PC-9 (cell line): ENCODE results near the gene SSBP2. TPM values are rescaled to one million over a fixed set of nuclear protein-coding genes. Genes with fewer than 3 reads are reported as not detected.
A peak's percentile ranks its signal among the peaks of the same experiment; 100 is the strongest.

Experiments
- BruUV-seq: library from RNA; stranded (reverse); fragments of 400-500 nt; replicated peaks from 2 replicates; lab custom pipeline; 2021; lab: Mats Ljungman, UMichigan
- CTCF ChIA-PET: fragments of 300-600 bp; sonication (Branson Sonifier 250); formaldehyde crosslinking; loops from one replicate; lab custom pipeline; 2022; ENCODE audit warnings: antibody characterized with exemption; lab: Charles Lee
- POLR2A ChIA-PET: fragments of 300-600 bp; sonication (Branson Sonifier 250); formaldehyde crosslinking; loops from one replicate; lab custom pipeline; 2022; ENCODE audit warnings: antibody characterized with exemption; ENCODE audit not compliant: unreplicated experiment; lab: Charles Lee
- DNase-seq, 2 experiments: peaks; one replicate each; pipeline versions ENCODE4 v3.0.0 to v3.0.0-alpha.2; 2015 to 2022; ENCODE audit warnings: mixed read lengths in 1 of 2
- H2AFZ ChIP-seq: fragments of 200-600 bp; sonication (generic); 2 replicates; pipeline ENCODE4 v1.8.1; 2017; ENCODE audit warnings: antibody characterized with exemption
- H3F3A ChIP-seq: fragments of 200-600 bp; sonication (generic); 2 replicates; pipeline ENCODE4 v1.8.1; 2017; ENCODE audit warnings: antibody characterized with exemption, mild to moderate bottlenecking, low read depth; ENCODE audit not compliant: insufficient read depth
- H3K27ac ChIP-seq: fragments of 200-600 bp; sonication (generic); 2 replicates; pipeline ENCODE4 v1.6.1; 2016; ENCODE audit warnings: mixed run types
- H3K27me3 ChIP-seq: fragments of 200-600 bp; sonication (generic); 2 replicates; pipeline ENCODE4 v1.6.1; 2016; ENCODE audit warnings: low read depth, mixed run types; ENCODE audit not compliant: insufficient read depth
- H3K36me3 ChIP-seq: fragments of 200-600 bp; sonication (generic); 2 replicates; pipeline ENCODE4 v1.6.1; 2016; ENCODE audit warnings: low read depth, mixed run types
- H3K4me1 ChIP-seq: fragments of 200-600 bp; sonication (generic); replicated peaks from 2 replicates; pipeline ENCODE4 v1.6.1; 2016; ENCODE audit warnings: mixed run types; ENCODE audit not compliant: insufficient read depth
- H3K4me2 ChIP-seq: fragments of 200-600 bp; sonication (generic); 2 replicates; pipeline ENCODE4 v1.6.1; 2017; ENCODE audit warnings: mixed run types
- H3K4me3 ChIP-seq: fragments of 200-600 bp; sonication (generic); 2 replicates; pipeline ENCODE4 v1.6.1; 2016; ENCODE audit warnings: mixed run types
- H3K79me2 ChIP-seq: fragments of 200-600 bp; sonication (generic); 2 replicates; pipeline ENCODE4 v1.6.1; 2017; ENCODE audit warnings: low read depth, mixed run types
- H3K9me2 ChIP-seq: fragments of 200-600 bp; sonication (generic); 2 replicates; pipeline ENCODE4 v1.8.1; 2017; ENCODE audit warnings: mild to moderate bottlenecking; ENCODE audit not compliant: insufficient read depth
- H3K9me3 ChIP-seq: fragments of 200-600 bp; sonication (generic); 2 replicates; pipeline ENCODE4 v1.8.1; 2016; ENCODE audit warnings: low read depth; ENCODE audit not compliant: insufficient read depth
- H4K20me1 ChIP-seq: fragments of 200-600 bp; sonication (generic); 2 replicates; pipeline ENCODE4 v1.8.1; 2017; ENCODE audit not compliant: insufficient read depth
- EZH2 ChIP-seq: fragments of 200-600 bp; sonication (generic); IDR thresholded peaks from 2 replicates; pipeline ENCODE4 v1.8.0; 2017; ENCODE audit warnings: antibody characterized with exemption, low read depth
- intact Hi-C: fragments of 100-400 bp; cut with micrococcal nuclease; formaldehyde crosslinking; loops from one replicate; pipeline ENCODE4 v1.10.0; 2022; ENCODE audit not compliant: unreplicated experiment
- total RNA-seq: library from RNA; stranded (reverse); gene quantifications from 2 replicates; pipeline ENCODE4 v1.2.3, GENCODE V29; 2021
- TF ChIP-seq, protein P1 (sequence below): fragments of 200-600 bp; sonication (generic); conservative IDR thresholded peaks from 2 replicates; pipeline ENCODE4 v1.6.1; 2017; ENCODE audit warnings: mixed run types, antibody characterized with exemption, mild to moderate bottlenecking, moderate library complexity

Gene SSBP2
- total RNA-seq, 1 experiment from 2014 or later: 6.4 TPM

DNA sequence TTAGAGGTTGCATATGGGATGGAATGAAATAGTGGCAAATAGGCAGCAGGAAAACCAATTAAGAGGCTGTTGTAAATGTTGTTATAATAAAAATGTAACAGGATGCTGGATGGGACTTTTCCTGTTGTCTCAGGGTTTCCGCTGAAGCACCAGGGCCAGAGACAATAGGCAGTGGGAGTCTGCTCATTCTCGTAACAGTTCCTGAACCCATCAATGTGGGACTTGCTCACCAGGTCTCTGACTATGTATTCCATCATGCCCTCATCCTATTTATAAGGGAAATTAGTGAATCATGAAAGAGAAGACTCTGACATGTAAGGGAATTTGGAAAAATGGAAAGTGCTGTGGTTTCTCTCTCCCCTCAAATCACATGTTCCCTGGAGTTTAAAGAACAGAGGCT, 23.5 kb upstream of the SSBP2 start:
- CTCF ChIA-PET: no interaction called here
- POLR2A ChIA-PET: no interaction called here

DNA sequence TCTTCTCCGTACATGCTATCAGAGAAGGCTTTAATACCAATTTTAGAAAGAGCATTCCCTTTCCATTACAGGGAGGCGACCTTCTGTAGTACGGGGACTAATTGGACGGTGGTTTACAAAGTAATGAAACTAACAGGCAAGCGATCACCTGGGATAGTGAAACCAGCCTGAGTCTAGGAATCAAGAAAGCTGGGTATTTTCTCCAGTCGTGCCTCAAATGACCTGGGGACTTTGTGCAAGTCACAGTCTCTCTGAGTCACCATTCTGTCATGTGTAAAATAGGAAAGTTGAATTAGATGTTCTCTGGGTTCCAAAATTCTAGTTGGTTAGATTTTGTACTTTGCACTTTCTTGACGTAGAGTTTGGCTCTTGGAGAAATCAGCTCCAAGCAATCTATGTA, 22.7 kb upstream of the SSBP2 start:
- H3F3A ChIP-seq: peaks cover 12% of the 10 kb centered on the region
- DNase-seq: no peak
- intact Hi-C loops: no loop called here
- peaks cover 21% of the 10 kb centered on the region for H3K4me1 ChIP-seq
- H3K9me2 ChIP-seq: peaks cover 4% of the 10 kb centered on the region; the same call in 1 of the 2 replicates
- H2AFZ ChIP-seq: 0 out of 2 replicates have a peak overlapping the region, but pooled peaks have one; percentile 5
- no peak overlapping the region for H3K27ac ChIP-seq
- H3K36me3 ChIP-seq: no peaks in the 10 kb centered on the region
- BruUV-seq: no TSS peak
- H3K4me2 ChIP-seq: peak overlapping the region; percentile 15; the same call in 1 of the 2 replicates
- H4K20me1 ChIP-seq: no peaks in the 10 kb centered on the region
- no peaks in the 10 kb centered on the region for H3K9me3 ChIP-seq
- POLR2A ChIA-PET: no interaction called here
- TF ChIP-seq, protein P1, sequence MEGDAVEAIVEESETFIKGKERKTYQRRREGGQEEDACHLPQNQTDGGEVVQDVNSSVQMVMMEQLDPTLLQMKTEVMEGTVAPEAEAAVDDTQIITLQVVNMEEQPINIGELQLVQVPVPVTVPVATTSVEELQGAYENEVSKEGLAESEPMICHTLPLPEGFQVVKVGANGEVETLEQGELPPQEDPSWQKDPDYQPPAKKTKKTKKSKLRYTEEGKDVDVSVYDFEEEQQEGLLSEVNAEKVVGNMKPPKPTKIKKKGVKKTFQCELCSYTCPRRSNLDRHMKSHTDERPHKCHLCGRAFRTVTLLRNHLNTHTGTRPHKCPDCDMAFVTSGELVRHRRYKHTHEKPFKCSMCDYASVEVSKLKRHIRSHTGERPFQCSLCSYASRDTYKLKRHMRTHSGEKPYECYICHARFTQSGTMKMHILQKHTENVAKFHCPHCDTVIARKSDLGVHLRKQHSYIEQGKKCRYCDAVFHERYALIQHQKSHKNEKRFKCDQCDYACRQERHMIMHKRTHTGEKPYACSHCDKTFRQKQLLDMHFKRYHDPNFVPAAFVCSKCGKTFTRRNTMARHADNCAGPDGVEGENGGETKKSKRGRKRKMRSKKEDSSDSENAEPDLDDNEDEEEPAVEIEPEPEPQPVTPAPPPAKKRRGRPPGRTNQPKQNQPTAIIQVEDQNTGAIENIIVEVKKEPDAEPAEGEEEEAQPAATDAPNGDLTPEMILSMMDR: no peak
- no peak for TF ChIP-seq EZH2
- no peaks in the 10 kb centered on the region for H3K79me2 ChIP-seq
- no peaks in the 10 kb centered on the region for H3K27me3 ChIP-seq
- H3K4me3 ChIP-seq: no peak overlapping the region
- CTCF ChIA-PET: no interaction called here

More for the DNA sequence above, 23.5 kb upstream of the SSBP2 start:
- Histone ChIP-seq H3K27me3 (no peaks in the 10 kb centered on the region), H4K20me1 (no peaks in the 10 kb centered on the region), H3K4me1 (peaks cover 14% of the 10 kb centered on the region), H3K36me3 (no peaks in the 10 kb centered on the region), H3K9me3 (no peaks in the 10 kb centered on the region), H3K9me2 (peaks cover 4% of the 10 kb centered on the region; the same call in 1 of the 2 replicates), H3K27ac (no peak overlapping the region), H3K4me2 (no peak overlapping the region), H3K4me3 (no peak overlapping the region), H2AFZ (no peak overlapping the region), H3F3A (peaks cover 5% of the 10 kb centered on the region; the same call in 1 of the 2 replicates), H3K79me2 (no peaks in the 10 kb centered on the region)
- BruUV-seq: no TSS peak
- DNase-seq: no peak
- intact Hi-C loops: no loop called here
- TF ChIP-seq, protein P1: no peak
- no peak for TF ChIP-seq EZH2

DNA sequence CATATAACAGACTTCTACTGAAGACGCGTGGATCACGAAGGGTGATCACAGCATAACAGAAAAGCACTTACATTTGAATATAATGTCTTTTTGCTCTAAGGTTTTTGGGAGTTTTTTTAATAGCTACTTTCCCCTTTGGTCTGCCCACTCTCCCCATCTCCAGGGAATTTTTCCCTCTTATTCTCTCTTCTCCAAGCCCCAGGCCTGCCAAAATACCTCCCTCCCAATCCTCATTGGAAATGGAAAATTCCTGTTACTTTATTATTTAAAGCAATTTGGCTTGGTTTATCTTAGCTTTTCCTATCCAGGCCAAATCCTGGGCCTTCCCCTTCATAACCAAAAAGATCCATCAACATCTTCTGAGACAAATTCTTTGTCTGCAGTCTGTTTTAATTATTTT, 22.3 kb upstream of the SSBP2 start:
- no peak overlapping the region for H3K27ac ChIP-seq

More for the DNA sequence above, 22.3 kb upstream of the SSBP2 start:
- Histone ChIP-seq H3K4me2 (no peak overlapping the region), H3K9me3 (no peaks in the 10 kb centered on the region), H2AFZ (0 out of 2 replicates have a peak overlapping the region, but pooled peaks have one; percentile 5), H3K36me3 (no peaks in the 10 kb centered on the region), H3F3A (peaks cover 16% of the 10 kb centered on the region), H4K20me1 (no peaks in the 10 kb centered on the region), H3K9me2 (peaks cover 4% of the 10 kb centered on the region; the same call in 1 of the 2 replicates), H3K4me1 (peaks cover 26% of the 10 kb centered on the region), H3K4me3 (no peak overlapping the region), H3K27me3 (no peaks in the 10 kb centered on the region), H3K79me2 (no peaks in the 10 kb centered on the region)
- TF ChIP-seq EZH2: no peak
- TF ChIP-seq, protein P1: no peak
- BruUV-seq: no TSS peak
- no peak for DNase-seq
- intact Hi-C loops: no loop called here
- ChIA-PET POLR2A (no interaction called here), CTCF (no interaction called here)
